Regular cardiac myocyte (primary cell): ENCODE results near the gene RPL9. TPM values are rescaled to one million over a fixed set of nuclear protein-coding genes. Genes with fewer than 3 reads are reported as not detected.

Experiments used
- total RNA-seq: library from RNA; depleted of rRNA; stranded (reverse); fragments of >200 nt; gene quantifications from 2 replicates; pipeline ENCODE4 v1.2.3, GENCODE V29; 2014

Gene RPL9
- 2,402 and 2,886 TPM in 2 replicates for total RNA-seq

GRCh38 chr4:39458505-39459300, at the start of gene RPL9, which contains the start of gene LIAS:
Gene RPL9 (minus strand): TSS chr4:39458922. CDS start chr4:39458439, 483 bp downstream.
Gene LIAS (plus strand): TSS chr4:39459056. CDS start chr4:39459118, 62 bp downstream.

GRCh38 chr4:39406763-39407583, 51.7 kb downstream of the RPL9 start, which contains the start of gene KLB:
Gene KLB (plus strand): TSS chr4:39406930. CDS start chr4:39406950, 20 bp downstream.

Other genes starting within 250 kb of the RPL9 start
- gene RFC1, start 92.6 kb downstream of the RPL9 start, total RNA-seq = 46.2 and 55.0 TPM in 2 replicates
- under 0.01 TPM in 1 of 2 replicates, not detected in the other for gene KLB, start 52.0 kb downstream of the RPL9 start, total RNA-seq
- 5.6 and 6.9 TPM in 2 replicates for gene LIAS, start 134 bp upstream of the RPL9 start, total RNA-seq
- gene UGDH, start 68.5 kb upstream of the RPL9 start, total RNA-seq = 171 and 723 TPM in 2 replicates
- gene SMIM14, start 179.9 kb upstream of the RPL9 start, total RNA-seq = 43.5 and 55.2 TPM in 2 replicates
- 14.7 and 24.9 TPM in 2 replicates for gene UBE2K, start 239.2 kb upstream of the RPL9 start, total RNA-seq